ENCODE results near the gene CEP192. TPM values are rescaled to one million over a fixed set of nuclear protein-coding genes. Genes with fewer than 3 reads are reported as not detected.

Gene CEP192
- total RNA-seq, 1 experiment from 2014 or later: 24.3 TPM

GRCh38 chr18:13022644-13023043, 31.5 kb downstream of the CEP192 start:
- no peak overlapping the region for H3K9ac ChIP-seq (ENCODE audit: low read length)
- BruUV-seq (replicated peaks): no TSS peak
- peaks cover 61% of the 10 kb centered on the region for H3K79me2 ChIP-seq (ENCODE audit: insufficient read depth, low read length)
- ATAC-seq (no peak), DNase-seq (ENCODE audit: low read depth, low spot score) (no peak)
- peaks cover 23 to 47% of the 10 kb centered on the region in 2 experiments for H3K36me3 ChIP-seq (ENCODE audit: control insufficient read depth in 1 of 2, insufficient read depth in 2 of 2, low read length in 2 of 2)
- TF ChIP-seq RAD21 (IDR thresholded peaks at IDR 0.05; ENCODE audit: low read depth) (no peak), ZNF274 (IDR thresholded peaks at IDR 0.05; ENCODE audit: low read depth, low read length) (no peak), YY1 (IDR thresholded peaks at IDR 0.05; ENCODE audit: extremely low read depth, insufficient replicate concordance, low read depth, low read length) (no peak)
- H3K27ac ChIP-seq (ENCODE audit: low read depth, low read length): no peak overlapping the region
- H3K4me3 ChIP-seq (replicated peaks in 1 of 2; ENCODE audit: low read depth in 1 of 2, low read length in 2 of 2): no peak overlapping the region
- H4K20me1 ChIP-seq (ENCODE audit: insufficient read depth): no peaks in the 10 kb centered on the region; the same call in 1 of the 2 replicates
- H2AFZ ChIP-seq (ENCODE audit: low read depth, low read length, poor library complexity, severe bottlenecking): no peak overlapping the region
- no peaks in the 10 kb centered on the region for H3K27me3 ChIP-seq (ENCODE audit: insufficient read depth, low read length)
- H3K9me2 ChIP-seq (ENCODE audit: insufficient read depth): no peaks in the 10 kb centered on the region
- no peak overlapping the region for H3K4me2 ChIP-seq (ENCODE audit: low read length)
- no peaks in the 10 kb centered on the region for H3K9me3 ChIP-seq (ENCODE audit: control insufficient read depth in 1 of 2, insufficient read depth in 1 of 2, low read depth in 1 of 2, low read length in 2 of 2)
- CTCF ChIA-PET: no interaction called here
- POLR2A ChIA-PET: no interaction called here
- no peaks in the 10 kb centered on the region for H3K4me1 ChIP-seq (ENCODE audit: control insufficient read depth in 1 of 2, insufficient read depth in 2 of 2, low read length in 2 of 2)
- RAD21 ChIA-PET (ENCODE audit: low non-redundant PET in 1 of 2, low total read pairs in 2 of 2, uncharacterized antibody in 2 of 2, unreplicated experiment in 2 of 2): no interaction called here
- intact Hi-C loops (cut with micrococcal nuclease): no loop called here

- intact Hi-C loops (cut with micrococcal nuclease): no loop called here
- RAD21 ChIA-PET (ENCODE audit: low non-redundant PET in 1 of 2, low total read pairs in 2 of 2, uncharacterized antibody in 2 of 2, unreplicated experiment in 2 of 2): no interaction called here
- Histone ChIP-seq H2AFZ (ENCODE audit: low read depth, low read length, poor library complexity, severe bottlenecking) (no peak overlapping the region), H3K4me2 (ENCODE audit: low read length) (no peak overlapping the region), H3K79me2 (ENCODE audit: insufficient read depth, low read length) (peaks cover 68% of the 10 kb centered on the region), H3K4me1 (ENCODE audit: control insufficient read depth in 1 of 2, insufficient read depth in 2 of 2, low read length in 2 of 2) (no peaks in the 10 kb centered on the region), H3K36me3 (ENCODE audit: control insufficient read depth in 1 of 2, insufficient read depth in 2 of 2, low read length in 2 of 2) (peaks cover 9 to 30% of the 10 kb centered on the region in 2 experiments), H3K27ac (ENCODE audit: low read depth, low read length) (no peak overlapping the region), H4K20me1 (ENCODE audit: insufficient read depth) (no peaks in the 10 kb centered on the region), H3K9me3 (ENCODE audit: control insufficient read depth in 1 of 2, insufficient read depth in 1 of 2, low read depth in 1 of 2, low read length in 2 of 2) (no peaks in the 10 kb centered on the region), H3K9me2 (ENCODE audit: insufficient read depth) (no peaks in the 10 kb centered on the region), H3K9ac (ENCODE audit: low read length) (no peak overlapping the region), H3K4me3 (replicated peaks in 1 of 2; ENCODE audit: low read depth in 1 of 2, low read length in 2 of 2) (no peak overlapping the region), H3K27me3 (ENCODE audit: insufficient read depth, low read length) (no peaks in the 10 kb centered on the region)
- POLR2A ChIA-PET: no interaction called here
- CTCF ChIA-PET: no interaction called here
- BruUV-seq (replicated peaks): no TSS peak
- DNase-seq (ENCODE audit: low read depth, low spot score): no peak
- ATAC-seq: no peak
- TF ChIP-seq RAD21 (IDR thresholded peaks at IDR 0.05; ENCODE audit: low read depth) (no peak), CEBPB (IDR thresholded peaks at IDR 0.05; ENCODE audit: low read depth) (no peak), ZBTB33 (IDR thresholded peaks at IDR 0.05; ENCODE audit: extremely low read depth, insufficient replicate concordance, low read length) (no peak), FOSL1 (IDR thresholded peaks at IDR 0.05; ENCODE audit: low read depth) (no peak), ELF1 (IDR thresholded peaks at IDR 0.05; ENCODE audit: borderline replicate concordance, low read depth) (no peak), MAX (IDR thresholded peaks at IDR 0.05) (no peak), ATF3 (IDR thresholded peaks at IDR 0.05) (no peak), POLR2AphosphoS5 (IDR thresholded peaks at IDR 0.05; ENCODE audit: low read depth, low read length) (no peak), CBX3 (IDR thresholded peaks at IDR 0.05; ENCODE audit: low read depth) (no peak), ZFX (IDR thresholded peaks at IDR 0.05) (no peak), EGR1 (IDR thresholded peaks at IDR 0.05; ENCODE audit: low read depth) (no peak), ZNF274 (IDR thresholded peaks at IDR 0.05; ENCODE audit: low read depth, low read length) (no peak), SIN3A (IDR thresholded peaks at IDR 0.05; ENCODE audit: low read depth) (no peak), SRF (IDR thresholded peaks at IDR 0.05; ENCODE audit: low read depth) (no peak), REST (IDR thresholded peaks at IDR 0.05; ENCODE audit: low read depth) (no peak), EZH2phosphoT487 (IDR thresholded peaks at IDR 0.05; ENCODE audit: borderline replicate concordance) (no peak)
These were observed 34.1 kb downstream of the CEP192 start for GRCh38 chr18:13025233-13025632.
